ENCODE results near the gene SLC37A2. TPM values are rescaled to one million over a fixed set of nuclear protein-coding genes. Genes with fewer than 3 reads are reported as not detected.
A peak's percentile ranks its signal among the peaks of the same experiment; 100 is the strongest.
"Not testable (repeated sequence)": the region's sequence is repeated elsewhere in the genome, so short reads cannot be mapped to it uniquely, and the experiment has no call there.

SLC37A2 gene
- 9.9 and 10.1 TPM in 2 replicates for total RNA-seq (2014; rRNA removed; shearing (Covaris generic))
- 5.6 and 6.0 TPM in 2 replicates for polyA plus RNA-seq (2015; cell fraction: cytosol; rRNA removed)
- 16.6 and 16.8 TPM in 2 replicates for polyA plus RNA-seq (2015; cell fraction: nucleus; rRNA removed)

DNA sequence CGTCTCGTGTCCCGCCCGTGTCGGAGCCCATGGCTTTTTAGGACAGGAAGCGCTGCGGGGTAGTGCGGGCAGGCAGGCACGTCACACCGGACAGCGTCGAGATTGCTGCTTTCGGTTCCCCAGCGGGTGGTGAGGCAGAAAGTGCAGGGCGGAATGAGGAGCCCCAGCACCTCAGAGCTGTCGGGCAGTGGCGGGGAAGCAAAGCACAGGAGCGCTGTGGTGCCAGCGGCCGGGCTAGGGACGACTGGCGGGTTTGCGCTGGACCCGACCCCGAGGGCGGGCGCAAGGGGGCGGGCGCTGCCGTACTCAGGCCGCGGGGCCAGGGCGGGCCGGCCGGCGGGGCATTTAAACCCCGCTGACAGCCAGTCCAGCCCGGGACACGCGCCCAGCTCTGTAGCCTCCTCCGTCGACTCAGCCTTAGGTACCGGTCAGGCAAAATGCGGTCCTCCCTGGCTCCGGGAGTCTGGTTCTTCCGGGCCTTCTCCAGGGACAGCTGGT, at the start of gene SLC37A2:
Gene SLC37A2, plus strand, starts transcription at position 375 of the 498 bp plus-strand sequence. Its CDS starts 63 bp downstream, at position 438.
- DNase-seq (ENCODE audit: low read depth), result peak; percentile 72

DNA sequence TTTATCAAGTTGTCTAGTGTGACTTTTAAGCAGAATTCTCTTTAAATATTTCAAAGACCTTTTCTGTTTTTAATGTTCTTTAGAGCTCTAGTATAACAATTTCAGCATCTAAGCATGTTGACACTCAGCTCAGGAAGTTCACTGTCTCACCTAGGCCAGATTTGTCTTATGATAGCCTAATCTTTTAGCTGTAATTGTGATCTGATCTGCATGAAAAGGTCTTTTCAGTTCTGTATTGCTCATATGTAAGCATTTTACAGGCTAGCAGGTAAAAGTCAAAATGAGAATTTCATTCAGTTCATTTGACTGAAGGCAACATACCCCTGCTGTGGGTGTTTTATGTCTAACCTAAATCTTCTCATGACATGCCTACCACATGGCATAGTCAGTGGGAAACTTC, 46.7 kb upstream of the SLC37A2 start:
- DNase-seq (ENCODE audit: low read depth), result no peak

DNA sequence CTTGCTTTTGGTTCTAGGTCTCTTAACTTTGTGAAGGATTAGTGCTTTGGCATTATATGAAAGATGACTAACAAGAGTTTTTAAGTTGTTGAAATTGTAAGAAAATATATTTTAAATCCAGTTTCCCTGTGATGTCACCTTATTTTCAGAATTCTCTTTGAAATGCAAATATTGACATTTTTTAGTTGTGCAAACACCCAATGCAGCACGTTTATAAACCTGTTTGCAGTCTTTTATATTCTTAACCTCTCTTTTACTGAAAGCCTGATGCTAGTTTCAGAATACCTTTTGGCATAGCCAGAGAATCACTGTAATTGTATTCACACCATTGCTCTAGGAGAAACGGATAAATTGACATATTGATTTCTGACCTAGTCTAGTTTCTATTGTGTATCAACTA, 42.8 kb upstream of the SLC37A2 start:
- DNase-seq (ENCODE audit: low read depth), result no peak

DNA sequence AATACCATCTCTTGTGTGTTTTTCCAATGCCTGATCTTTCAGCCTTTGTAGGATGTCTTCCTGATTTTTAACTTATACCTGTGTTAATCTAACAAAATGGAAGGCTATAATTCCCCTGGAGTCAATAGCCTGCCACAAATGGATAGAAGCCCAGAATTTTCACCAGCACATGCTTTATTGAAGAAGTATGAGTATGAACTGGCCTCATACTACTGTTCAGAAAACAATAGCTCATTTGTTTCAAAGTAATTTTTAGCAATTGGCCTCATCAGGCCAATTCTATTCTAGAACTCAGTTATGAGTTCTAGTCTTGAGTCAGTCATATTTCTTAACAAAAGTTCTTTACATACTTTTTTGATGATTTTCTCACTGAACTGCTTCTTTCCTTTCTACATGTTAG, 40.6 kb upstream of the SLC37A2 start:
- DNase-seq (ENCODE audit: low read depth), result peak; percentile 16

DNA sequence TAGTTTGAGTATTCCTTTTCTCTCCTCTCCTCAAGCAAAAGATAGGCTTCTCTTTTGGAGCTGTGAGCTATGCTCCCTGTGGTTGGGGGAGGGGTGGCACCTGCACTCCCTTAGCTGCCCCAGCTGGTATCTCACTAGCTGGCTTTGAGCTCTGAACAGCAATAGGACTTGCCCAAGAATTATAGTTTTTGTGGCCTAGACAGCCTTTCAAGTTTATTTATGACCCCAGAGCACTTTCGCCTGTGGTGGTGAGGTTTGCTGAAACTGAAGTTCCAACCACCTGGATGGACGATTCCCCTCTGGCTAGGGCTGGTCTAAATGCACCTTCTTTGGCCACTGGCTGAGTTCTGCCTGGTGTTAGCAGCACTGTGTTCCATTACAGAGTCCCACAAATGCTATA, 37.1 kb upstream of the SLC37A2 start:
- no peak for DNase-seq (ENCODE audit: low read depth)

DNA sequence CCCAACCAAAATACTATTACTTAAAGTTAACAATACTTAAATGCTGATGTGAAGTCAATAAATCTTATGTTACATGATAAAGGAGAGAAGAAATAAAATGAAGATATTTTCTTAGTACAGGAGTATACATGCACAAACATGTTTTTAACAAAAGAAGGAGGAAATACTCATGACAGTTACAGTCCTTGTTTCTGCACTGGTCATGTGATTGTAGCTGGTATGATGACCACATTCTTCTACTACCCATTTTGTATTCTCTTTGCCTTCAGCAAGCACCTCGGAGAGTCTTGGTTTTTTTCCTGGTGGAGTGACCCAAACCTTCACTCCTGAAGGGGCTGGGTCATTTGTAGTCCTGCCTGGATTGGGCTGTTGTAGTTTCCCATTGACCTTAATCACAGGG, 33.7 kb upstream of the SLC37A2 start:
- not testable (repeated sequence) for DNase-seq (ENCODE audit: low read depth)

DNA sequence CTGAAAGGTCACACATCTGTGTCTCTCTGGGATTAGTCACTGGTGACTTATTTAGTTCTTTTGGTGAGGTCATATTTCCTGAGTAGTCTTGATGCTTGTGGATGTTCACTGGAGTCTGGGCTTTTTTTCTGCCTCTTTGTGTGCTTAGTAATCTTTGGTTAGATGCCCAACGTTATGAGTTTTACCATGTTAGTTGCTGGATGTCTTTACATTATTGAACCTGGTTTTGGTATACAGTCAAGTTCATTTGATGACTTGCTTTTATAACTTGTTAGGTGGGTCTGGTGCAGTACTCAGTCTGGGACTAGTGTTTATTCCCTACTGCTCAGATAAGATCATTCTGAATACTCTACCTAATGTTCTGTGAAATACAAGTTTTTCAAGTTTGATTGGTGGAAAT, 26.2 kb upstream of the SLC37A2 start:
- peak; percentile 93 for DNase-seq (ENCODE audit: low read depth)

DNA sequence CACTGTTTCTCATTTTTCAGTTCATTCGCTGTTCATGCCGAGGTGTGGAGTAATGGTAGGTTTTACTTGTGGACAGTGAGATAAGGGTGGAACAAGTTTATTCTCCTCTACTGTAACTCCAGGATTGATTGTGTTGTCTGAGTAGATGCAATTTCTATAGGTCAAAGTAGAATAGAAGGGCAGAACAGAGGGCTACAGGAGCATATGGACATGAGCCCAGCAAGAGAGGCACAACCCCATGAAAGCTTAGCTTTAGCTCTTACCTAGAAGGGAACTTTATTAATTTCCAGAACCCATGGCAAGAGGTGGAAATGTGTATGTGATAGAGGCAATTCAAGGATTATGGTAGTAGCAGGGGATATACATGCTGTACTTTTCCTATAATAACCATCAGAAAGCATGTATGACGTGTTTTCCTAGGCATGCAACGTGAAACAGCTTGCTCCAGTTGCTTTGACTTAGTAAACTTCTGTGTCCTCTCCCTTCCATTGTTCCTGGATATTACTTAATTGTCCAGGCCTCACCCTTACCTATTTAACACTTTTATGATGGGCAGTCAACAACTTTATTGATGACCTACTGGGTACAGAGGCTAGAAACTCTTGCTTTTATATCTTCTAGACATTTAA, 13.8 kb upstream of the SLC37A2 start:
- no peak for DNase-seq (ENCODE audit: low read depth)

DNA sequence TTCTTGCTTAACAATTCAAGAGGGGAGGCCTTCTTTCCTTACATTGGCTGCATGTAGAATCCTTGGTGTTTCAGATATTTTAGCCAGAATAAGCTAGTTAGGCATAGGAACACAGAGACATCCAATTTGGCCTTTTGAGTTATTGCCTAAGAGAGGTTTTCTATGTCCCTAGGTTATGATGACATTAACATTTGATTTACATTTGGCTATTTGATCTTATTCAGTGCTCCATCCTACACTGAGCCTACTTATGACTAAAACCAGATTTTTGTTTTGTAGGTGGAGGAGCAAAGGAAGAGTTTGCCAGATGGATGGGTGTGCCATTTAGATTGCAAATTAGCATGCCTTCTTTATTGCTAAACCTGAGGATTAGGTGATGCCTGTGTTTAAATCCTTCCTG, 11.1 kb upstream of the SLC37A2 start:
- no peak for DNase-seq (ENCODE audit: low read depth)

DNA sequence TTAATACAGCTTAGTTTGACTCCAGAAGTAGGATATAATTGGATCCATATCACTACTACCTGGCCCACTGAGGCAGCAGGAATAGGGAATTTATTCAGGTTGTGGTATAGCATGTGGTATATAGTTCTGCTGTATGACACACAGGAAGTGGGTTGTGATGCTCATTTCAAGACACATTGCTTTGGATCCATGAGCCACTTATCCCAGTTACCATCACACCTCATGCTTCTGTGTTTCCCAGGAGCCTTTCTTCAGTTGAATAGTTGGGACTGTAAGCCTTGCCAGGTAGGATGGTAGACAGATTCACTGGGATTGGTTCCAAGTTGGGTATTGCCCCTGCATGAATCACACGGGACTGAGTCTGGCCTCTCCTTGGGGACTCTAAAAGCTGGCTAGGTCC, 9.9 kb upstream of the SLC37A2 start:
- peak; percentile 74 for DNase-seq (ENCODE audit: low read depth)

DNA sequence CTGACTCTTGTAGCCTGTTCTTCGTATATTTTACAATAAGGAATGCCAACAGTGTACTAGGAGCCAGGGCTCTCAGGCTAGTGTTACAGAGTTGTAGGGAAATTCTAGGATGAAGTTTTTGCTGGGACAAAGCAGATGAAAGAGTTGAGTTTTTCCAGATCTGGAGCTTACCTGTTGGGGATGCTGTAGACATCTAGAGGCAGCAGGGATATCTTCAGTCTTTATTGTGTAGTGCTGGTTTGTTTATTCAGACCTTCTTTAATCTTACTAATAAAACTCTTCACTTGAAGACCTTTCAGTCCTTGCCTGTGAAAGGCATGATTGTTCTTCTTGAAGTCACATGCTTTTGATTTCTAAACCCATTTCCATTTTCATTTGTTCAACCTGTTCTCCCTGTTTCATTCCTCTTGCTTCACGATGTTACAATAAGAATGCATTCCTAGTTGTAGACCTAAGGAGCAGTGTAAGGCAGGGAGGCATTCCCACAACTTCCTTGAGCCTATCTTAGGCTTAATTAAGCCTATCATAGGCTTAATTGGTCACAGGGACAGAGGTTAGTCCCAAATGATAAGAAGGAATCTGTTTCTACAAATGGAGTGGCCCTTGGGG, 7.9 kb upstream of the SLC37A2 start:
- no peak for DNase-seq (ENCODE audit: low read depth)

DNA sequence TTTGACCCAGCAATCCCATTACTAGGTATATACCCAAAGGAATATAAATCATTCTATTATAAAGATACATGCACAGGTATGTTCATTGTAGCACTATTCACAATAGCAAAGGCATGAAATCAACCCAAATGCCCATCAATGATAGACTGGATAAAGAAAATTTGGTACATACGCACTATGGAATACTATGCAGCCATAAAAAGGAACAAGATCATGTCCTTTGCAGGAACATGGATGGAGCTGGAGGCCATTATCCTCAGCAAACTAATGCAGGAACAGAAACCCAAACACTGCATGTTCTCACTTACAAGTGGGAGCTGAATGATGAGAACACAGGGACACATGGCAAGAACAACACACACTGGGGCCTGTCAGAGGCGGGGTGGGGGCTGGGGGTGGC, 7.0 kb upstream of the SLC37A2 start:
- DNase-seq (ENCODE audit: low read depth), result not testable (repeated sequence)

DNA sequence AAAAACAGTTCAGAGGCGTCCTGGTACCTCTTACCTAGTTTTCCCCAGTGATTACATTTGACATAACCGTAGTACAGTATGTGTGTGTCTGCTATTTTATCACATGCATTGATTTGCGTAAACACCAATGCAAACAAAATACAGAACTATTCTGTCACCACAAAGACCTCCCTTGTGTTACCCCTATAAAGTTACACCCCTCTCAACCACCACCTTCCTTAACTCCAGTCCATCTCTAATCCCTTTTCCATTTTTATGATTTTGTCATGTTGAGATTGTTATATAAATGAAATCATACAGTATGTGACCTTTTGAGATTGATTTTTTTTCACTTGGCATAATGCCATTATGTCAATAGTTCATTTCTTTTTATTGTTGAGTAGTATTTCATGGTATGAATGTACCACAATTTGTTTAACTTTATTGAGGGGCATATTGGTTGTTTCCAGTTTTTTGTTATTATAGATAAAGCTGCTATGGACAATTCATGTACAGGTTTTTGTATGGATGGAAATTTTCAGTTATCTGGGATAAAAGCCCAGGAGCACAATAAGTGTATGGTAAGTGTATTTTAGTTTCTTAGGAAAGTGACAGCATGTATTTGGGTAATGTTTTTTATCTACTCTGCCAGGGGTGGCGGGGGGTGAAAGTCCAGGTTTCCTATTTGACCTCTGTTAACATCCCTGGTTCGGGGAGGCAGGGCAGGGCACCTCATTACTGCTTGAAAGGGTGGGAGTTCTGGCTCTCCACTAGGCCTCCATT, 6.0 kb upstream of the SLC37A2 start:
- no peak for DNase-seq (ENCODE audit: low read depth)

DNA sequence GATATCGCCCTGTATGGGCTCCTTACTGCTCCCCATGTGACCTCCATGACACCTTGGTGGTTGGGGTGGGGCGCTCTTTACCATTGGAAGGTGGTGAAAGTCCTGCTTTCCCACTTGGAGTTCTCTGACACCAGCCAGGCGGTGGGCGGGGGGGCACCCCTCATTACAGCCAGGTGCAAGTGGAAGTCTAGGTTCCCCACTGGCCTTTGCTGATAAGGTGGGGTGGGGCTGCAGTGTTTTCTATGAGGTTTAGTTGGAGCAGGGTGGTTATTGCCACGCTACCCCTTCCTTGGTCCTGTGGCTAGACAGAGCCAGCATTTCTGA, 5.5 kb upstream of the SLC37A2 start:
- DNase-seq (ENCODE audit: low read depth), result no peak

DNA sequence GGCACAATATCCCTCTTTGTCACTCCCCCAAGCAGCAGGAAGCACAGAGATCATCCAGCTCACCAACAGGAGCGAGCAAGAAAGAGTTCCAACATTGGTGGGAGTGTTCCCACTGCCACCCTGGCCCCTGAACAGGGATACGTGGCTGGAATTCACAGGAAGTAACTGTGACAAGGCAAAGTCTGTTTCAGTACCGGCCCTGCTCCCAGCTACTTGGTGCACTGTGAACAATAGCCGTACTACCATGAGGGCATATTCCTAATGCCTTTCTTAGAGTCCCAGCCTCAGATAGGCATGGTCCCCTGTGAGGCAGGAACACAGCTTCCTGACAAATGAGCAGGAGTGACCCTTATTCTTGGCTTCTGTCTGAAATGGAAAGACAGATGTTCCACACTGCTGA, 1.8 kb upstream of the SLC37A2 start:
- no peak for DNase-seq (ENCODE audit: low read depth)

DNA sequence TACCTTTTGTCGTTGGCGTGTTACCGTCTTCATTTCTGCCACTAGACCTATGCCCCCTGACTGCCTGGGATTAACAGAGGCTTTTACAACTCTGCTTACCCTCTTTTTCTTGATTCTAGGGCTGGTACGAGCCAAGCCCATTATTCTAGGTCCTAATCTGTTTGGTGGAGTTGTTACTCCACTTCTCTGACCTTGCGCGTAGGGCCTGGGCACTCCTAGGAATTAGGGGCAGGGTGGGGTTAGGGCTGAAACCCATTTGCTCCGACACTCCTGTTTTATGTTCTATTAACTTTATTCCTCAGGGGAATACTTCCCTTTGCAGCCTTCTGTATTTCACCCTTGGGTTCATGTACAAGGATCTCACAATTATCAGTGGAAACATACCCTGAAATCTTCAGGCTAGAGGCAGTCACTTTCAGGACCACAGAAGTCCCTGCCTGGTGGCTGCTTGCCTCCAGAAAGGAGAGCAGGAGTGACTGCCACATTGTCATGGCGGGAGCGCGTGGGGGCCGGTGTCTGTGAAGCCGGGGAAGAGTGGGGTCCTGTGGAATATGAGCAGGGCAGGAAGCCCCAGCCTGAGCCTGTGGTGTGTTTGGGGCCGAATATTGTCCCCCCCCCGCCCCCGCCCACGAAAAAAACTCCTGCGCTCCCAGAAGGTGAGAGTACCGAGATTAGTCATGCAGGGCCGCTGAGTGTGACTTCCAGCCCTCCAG, 731 bp upstream of the SLC37A2 start:
- no peak for DNase-seq (ENCODE audit: low read depth)

DNA sequence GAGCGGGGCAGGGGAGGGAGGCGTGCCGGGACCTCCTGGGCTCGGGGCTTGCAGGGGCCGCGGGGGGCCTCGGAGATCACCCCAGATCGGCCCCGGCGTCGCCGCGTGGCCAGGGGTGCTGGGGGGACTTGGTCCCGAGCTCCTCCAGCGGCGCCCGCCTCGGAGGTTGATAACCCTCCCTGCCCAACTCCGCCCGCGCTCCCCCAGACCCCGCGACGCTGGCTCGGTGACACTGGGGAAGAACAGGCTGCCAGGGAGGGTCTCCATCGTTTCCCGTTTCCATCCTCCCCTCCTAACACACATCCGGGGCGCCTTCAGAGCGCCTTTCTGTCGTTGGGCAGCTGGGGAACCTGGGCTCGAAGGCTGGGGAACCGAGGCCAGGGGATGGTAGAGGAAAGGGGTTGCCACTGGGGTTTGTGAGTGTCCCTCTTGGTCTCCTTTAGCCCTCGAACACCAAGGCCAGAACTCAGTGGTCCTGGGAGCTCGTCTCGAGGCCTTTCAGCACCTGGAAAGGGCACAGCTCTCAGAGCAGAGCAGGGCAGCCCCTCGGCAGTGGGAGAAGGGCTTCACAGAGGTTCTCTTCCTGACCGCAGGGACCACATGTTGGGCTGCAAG, 431 bp downstream of the SLC37A2 start:
- DNase-seq (ENCODE audit: low read depth), result peak; percentile 21

DNA sequence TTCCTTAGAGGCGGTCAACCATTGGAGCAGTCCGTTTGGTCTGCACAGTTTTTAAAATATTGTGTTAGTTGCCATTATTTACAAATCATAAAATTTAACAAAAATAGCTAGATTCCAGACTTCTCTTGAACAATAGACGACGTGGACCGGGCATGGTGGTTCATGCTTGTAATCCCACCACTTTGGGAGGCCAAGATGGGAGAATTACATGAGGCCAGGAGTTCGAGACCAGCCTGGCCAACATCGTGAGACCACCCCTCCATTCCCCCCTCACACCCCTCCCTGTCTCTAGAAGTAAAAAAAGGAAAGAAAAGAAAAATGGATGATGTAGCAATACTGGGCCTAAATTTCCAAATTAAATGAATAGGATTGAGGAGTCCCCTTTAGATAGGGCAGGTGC, 965 bp downstream of the SLC37A2 start:
- DNase-seq (ENCODE audit: low read depth), result no peak

DNA sequence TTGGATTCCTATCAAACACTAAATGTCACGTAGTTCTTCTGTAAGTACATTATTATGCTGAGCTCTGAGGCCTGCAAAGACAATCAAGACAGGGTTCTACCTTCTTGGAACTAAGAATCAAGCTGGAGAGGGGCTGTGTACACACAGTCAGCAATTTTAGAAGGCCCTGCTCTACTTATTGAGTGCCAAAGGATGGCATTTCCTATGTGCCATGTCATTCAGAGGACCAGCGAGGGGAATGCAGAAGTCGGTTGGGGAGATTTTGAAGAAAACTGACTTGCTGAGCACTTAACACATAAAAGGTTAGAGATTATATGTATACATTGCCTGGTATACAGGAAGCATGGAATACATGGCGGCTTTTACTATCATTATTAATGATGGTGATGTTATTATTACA, 5.3 kb downstream of the SLC37A2 start:
- no peak for DNase-seq (ENCODE audit: low read depth)

DNA sequence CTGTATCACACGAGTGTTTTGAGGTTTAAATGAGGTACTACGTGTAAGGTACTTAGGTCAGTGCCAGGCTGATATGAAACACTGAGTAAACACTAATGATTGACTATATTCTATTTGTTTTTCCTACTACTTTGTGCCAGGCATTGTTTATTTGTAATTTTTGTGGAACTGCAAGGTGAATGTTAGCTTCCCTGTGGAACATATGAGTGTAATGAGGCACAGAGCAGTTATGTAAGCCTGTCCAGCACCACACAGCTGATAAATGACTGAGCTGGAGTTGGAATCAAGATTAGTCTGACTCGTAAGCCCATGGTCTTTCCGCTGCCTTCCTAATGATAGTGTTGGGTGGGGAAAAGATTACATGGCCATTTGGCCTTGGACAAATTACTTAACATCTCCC, 5.9 kb downstream of the SLC37A2 start:
- DNase-seq (ENCODE audit: low read depth), result peak; percentile 7

DNA sequence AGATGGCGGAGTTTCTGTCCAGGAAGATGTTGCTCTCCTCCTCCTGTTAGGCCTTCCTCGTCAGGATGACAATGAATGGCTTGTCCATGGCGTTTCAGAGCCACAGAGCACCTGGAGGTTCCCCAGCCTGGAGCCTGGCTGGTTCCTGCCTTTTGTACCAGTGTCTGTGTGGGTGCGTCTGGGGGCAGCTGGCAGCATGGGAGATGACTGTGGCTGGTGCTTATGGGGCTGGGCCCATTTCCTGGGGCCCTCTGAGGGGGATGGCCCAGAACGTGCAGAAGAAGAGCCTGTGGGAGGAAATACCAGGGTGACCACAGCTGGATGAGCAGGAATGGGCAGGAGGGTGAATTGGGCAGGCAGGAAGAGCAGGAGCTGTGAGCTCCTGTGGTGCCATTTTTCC, 6.7 kb downstream of the SLC37A2 start:
- peak; percentile 83 for DNase-seq (ENCODE audit: low read depth)
